GM18517 (cell line): ENCODE data around the gene INTS6L.
"Not testable (repeated sequence)": the region's sequence is repeated elsewhere in the genome, so short reads cannot be mapped to it uniquely, and the experiment has no call there.

Experiments
- ATAC-seq: cut with Tn5 transposase; IDR thresholded peaks from one replicate; pipeline ENCODE4 v1.9.1; 2021; ENCODE audit warnings: mild to moderate bottlenecking, moderate library complexity; ENCODE audit not compliant: unreplicated experiment

Gene INTS6L

GRCh38 chrX:135595543-135595942, 75.1 kb downstream of the INTS6L start:
- no peak for ATAC-seq

DNA sequence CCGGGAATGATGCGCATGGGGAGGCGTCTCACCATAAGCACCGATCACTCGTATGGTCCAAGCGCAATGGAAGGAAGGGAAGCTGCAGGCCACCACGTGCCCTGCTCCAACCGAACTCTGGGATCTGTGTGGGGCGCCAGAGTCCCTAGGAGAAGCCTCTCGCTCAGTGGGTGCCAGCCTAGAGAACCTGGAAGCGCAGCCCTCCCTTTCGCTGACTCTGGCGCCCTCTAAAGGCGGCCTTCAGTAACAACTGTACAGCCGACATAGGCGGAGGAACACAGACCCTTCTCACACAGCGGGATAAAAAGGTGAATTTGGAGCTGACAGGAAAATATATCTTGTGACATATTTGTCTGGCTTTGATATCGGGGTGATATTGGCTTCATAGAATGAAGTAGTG, 76.0 kb downstream of the INTS6L start:
- no peak for ATAC-seq

DNA sequence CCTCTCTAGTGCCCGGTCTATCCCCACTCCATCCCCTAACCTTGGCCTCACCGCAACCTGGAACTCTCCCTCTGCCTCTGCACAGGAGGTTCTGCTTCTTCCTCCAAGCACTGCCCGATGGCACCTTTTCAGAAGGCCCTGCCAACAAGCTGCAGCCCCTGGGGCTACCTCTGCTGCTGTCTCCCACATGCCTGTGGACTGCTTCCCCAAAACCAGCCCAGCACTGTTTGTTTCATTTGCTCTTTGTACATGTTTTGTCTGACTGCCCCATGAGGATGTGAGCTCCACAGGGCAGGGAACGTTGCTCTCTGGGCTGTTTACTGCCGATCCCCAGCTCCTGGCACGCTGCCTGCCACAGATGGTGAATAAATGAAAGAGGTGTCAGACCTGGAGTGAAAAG, 85.4 kb downstream of the INTS6L start:
- no peak for ATAC-seq

GRCh38 chrX:135624408-135625204, 104.1 kb downstream of the INTS6L start:
- ATAC-seq = not testable (repeated sequence)

- ATAC-seq = no peak
These were observed 105.5 kb downstream of the INTS6L start for GRCh38 chrX:135625995-135626394.

- ATAC-seq = no peak
These were observed 108.9 kb downstream of the INTS6L start for GRCh38 chrX:135629342-135629741.
